Iris pigment epithelial cell (primary cell): ENCODE results near the gene MAP3K2.
"Not testable (repeated sequence)": the region's sequence is repeated elsewhere in the genome, so short reads cannot be mapped to it uniquely, and the experiment has no call there.

Experiments
- DNase-seq: peaks from one replicate; pipeline ENCODE4 v3.0.0-alpha.2; 2011; ENCODE audit warnings: low read depth

MAP3K2 gene

GRCh38 chr2:127421116-127421800, 33.5 kb upstream of the MAP3K2 start:
- no peak for DNase-seq

- DNase-seq = no peak
Measured at GRCh38 chr2:127420039-127420864, 32.5 kb upstream of the MAP3K2 start.

DNA sequence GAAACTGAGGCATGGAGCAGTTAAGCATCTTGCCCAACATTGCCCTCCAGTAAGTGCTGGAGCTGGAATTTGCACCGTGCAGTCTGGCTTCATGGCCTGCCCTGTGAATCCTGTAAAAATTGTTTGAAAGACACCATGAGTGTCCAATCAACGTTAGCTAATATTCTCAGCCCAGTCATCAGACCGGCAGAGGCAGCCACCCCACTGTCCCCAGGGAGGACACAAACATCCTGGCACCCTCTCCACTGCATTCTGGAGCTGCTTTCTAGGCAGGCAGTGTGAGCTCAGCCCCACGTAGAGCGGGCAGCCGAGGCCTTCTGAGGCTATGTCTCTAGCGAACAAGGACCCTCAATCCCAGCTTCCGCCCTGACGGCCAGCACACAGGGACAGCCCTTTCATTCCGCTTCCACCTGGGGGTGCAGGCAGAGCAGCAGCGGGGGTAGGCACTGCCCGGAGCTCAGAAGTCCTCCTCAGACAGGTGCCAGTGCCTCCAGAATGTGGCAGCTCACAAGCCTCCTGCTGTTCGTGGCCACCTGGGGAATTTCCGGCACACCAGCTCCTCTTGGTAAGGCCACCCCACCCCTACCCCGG, 31.8 kb upstream of the MAP3K2 start:
- no peak for DNase-seq

- DNase-seq = no peak
Measured at GRCh38 chr2:127419112-127419430, 31.3 kb upstream of the MAP3K2 start.

DNA sequence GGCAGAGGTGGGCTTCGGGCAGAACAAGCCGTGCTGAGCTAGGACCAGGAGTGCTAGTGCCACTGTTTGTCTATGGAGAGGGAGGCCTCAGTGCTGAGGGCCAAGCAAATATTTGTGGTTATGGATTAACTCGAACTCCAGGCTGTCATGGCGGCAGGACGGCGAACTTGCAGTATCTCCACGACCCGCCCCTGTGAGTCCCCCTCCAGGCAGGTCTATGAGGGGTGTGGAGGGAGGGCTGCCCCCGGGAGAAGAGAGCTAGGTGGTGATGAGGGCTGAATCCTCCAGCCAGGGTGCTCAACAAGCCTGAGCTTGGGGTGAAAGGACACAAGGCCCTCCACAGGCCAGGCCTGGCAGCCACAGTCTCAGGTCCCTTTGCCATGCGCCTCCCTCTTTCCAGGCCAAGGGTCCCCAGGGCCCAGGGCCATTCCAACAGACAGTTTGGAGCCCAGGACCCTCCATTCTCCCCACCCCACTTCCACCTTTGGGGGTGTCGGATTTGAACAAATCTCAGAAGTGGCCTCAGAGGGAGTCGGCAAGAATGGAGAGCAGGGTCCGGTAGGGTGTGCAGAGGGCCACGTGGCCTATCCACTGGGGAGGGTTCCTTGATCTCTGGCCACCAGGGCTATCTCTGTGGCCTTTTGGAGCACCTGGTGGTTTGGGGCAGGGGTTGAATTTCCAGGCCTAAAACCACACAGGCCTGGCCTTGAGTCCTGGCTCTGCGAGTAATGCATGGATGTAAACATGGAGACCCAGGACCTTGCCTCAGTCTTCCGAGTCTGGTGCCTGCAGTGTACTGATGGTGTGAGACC, 30.7 kb upstream of the MAP3K2 start, which contains the start of gene PROC:
Gene PROC, plus strand, starts transcription at position 128 of the 812 bp plus-strand sequence. CDS start 1,516 bp downstream, outside the sequence.
- DNase-seq = no peak

DNA sequence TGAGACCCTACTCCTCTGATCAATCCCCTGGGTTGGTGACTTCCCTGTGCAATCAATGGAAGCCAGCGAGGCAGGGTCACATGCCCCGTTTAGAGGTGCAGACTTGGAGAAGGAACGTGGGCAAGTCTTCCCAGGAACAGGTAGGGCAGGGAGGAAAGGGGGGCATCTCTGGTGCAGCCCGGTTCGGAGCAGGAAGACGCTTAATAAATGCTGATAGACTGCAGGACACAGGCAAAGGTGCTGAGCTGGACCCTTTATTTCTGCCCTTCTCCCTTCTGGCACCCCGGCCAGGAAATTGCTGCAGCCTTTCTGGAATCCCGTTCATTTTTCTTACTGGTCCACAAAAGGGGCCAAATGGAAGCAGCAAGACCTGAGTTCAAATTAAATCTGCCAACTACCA, 29.6 kb upstream of the MAP3K2 start:
- DNase-seq = no peak

DNA sequence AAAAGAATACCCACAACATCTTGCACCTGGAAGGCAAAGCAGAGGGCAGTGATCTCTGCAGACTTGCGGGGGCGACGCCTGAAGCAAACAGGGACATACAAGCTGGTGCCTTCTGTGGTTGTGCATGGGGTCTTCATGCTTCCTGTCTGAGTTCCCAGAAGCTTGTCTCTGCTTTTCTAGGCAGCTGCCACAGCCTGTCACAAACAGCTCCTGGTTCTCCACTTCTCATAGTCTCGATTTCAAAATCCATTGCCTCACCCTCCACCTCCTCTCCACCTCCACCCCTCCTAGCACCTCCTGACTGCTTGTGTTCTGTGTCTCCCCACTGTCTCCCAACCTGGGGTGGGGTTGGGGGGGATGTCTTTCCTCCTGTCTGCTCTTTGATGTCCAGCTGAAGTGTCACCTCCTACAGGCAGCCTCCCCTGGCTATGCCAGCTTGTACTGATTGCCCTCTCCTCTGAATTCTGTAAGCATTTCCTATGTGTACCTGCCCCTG, 28.8 kb upstream of the MAP3K2 start:
- DNase-seq = no peak

DNA sequence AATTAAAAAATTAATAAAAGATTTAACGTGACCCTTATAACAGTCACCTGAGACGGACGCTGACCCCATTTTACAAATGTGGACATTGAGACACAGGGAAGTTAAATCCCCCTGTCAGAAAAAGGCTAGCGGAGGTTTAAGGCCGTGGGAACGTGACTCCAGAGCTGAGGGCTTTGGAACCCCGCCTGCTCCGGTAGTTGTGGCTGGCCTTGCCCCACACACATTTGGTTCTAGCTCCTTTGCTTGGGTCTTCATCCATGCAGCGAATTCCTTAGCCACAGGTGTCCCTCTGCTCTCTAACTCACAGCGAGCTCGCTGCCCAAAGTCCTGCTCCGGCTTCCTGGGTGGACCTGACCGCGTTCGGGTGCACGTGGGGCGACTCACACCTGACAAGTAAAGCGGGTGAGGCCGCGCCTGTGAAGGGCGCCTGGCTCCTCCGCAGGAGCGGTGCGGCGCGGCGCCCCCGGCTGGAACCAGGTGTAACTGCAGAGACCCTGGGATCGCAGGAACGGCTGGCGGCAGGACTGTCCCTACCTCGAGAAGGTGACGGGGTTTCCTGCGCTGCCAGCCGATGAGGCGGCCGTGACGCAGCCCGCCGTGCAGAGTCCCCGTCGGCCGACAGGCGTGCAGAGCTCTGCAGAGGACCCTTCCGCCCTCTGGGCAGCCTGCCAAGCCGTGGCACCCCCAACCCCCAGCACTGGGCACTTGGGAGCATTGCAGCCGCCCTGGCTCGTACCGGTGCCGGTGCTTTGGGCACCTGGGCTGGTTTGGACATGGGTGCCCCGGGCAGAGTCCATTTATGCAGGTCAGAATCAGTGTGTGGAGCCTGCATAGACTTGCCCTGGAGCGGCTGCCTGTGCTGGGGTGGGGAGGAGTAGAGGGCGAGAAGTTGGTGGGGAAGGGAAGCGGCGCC, 28.1 kb upstream of the MAP3K2 start:
- peak; percentile 30 for DNase-seq

- DNase-seq = no peak
Measured at GRCh38 chr2:127414638-127415592, 27.1 kb upstream of the MAP3K2 start.

DNA sequence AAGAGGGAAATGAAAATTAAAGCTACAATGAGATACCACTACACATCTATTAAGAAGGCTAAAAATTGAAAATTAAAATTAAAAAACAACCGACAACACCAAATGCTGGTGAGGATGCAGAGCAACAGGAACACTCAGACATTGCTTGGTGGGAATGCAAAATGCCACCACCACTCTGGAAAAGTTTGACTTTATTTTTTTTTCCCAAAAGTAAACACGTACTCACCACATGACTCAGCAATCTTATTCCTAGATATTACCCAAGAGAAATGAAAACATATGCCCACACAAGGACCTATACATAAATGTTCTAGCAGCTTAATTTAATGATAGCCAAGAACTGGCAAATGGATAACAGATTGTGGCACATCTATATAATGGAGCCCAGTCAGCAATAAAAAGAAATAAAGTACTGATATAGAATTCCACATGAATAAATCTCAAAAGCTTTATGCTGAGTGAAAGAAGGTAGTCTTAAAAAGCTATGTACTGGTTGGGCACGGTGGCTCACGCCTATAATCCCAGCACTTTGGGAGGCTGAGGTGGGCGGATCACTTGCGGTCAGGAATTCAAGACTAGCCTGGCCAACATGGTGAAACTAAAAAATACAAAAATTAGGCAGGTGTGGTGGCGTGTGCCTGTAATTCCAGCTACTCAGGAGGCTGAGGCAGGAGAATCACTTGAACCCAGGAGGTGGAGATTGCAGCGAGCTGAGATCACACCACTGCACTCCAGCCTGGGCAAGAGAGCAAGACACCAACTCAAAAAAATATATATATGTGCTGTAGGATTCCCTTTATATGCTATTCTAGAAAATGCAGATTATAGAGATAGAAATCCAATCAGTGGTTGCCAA, 26.2 kb upstream of the MAP3K2 start:
- DNase-seq = peak; percentile 67

GRCh38 chr2:127413200-127413599, 25.4 kb upstream of the MAP3K2 start:
- DNase-seq = no peak

DNA sequence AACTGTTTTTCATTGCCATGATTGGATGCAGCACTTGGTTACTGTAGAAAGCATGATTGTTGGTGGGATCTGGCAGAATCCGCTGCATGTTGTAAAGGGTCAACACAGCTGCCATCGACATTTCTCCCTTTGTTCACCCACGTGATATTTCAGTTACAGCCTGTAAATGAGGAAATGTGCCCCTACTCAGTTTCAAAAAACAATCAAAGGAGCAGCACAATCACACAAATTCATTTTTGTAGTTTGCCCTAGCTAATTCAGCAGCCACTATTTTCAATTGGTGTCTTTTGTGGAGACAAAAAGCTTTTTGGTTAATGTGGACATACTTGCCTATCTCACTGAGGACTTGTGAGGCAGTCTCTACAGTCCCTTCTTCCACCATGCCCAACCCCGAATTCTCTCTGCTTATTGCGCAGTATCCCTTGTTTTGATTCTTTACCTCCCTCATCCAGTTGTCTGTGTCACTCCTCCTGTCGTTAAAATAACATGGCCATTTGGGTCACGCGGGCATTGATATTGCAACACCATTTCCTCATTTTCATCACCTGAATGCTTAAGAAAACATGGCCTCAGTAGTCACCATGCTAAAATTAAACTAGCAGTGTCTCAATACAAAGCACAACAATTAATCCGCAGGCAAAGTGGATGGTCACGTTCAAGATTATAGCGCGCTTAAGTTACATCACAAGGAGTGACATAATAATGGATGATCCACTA, 24.0 kb upstream of the MAP3K2 start:
- no peak for DNase-seq

DNA sequence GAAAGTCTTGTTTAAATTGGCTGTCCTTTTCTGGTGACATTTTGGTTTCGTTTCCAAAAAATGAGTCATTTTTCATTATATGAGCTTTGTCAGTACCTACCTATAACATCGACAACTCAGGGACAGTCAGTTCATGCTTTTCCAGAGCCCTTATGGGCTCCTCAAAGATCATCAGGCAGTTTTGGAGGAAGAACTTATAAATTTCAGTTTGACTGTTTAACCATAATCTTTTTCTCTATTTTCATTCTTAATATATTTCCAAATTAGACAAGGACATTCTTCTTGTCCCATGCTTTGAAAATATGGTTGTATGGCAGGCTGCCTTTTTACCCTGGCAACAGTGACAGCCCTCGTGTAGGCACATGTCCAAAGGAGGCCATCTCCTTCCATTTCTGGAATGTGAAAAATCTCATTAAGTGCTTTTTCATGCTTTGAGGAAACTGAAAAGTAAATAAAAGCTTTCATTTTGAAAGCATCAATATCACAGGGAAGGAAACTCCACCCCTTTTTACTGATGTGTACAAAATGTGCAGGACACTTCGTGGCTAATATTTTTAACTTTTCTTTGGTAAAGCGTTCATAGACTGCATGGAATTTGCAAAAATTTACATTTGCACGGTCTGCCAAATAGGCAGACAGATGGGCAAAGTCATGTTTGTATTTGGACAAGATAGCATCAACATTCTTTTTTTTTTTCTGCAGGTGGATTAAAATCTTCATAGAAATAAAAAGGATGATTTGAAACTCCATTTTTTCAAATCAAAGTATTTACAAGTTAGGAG, 23.3 kb upstream of the MAP3K2 start:
- DNase-seq = peak; percentile 70

GRCh38 chr2:127409716-127410115, 21.9 kb upstream of the MAP3K2 start:
- not testable (repeated sequence) for DNase-seq

DNA sequence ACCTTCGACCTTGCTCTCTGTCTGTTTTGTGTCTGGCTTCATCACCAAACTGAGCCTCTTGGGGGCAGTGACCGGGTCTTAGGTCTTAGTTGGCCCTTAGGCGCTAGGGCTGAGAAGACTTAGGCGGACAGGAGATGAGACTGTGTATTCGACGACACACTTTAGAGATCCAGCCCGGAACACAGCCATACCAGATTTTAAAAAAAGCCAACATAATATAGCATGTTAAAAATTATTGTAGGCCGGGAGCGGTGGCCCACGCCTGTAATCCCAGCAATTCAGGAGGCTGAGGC, 21.0 kb upstream of the MAP3K2 start:
- DNase-seq = no peak

DNA sequence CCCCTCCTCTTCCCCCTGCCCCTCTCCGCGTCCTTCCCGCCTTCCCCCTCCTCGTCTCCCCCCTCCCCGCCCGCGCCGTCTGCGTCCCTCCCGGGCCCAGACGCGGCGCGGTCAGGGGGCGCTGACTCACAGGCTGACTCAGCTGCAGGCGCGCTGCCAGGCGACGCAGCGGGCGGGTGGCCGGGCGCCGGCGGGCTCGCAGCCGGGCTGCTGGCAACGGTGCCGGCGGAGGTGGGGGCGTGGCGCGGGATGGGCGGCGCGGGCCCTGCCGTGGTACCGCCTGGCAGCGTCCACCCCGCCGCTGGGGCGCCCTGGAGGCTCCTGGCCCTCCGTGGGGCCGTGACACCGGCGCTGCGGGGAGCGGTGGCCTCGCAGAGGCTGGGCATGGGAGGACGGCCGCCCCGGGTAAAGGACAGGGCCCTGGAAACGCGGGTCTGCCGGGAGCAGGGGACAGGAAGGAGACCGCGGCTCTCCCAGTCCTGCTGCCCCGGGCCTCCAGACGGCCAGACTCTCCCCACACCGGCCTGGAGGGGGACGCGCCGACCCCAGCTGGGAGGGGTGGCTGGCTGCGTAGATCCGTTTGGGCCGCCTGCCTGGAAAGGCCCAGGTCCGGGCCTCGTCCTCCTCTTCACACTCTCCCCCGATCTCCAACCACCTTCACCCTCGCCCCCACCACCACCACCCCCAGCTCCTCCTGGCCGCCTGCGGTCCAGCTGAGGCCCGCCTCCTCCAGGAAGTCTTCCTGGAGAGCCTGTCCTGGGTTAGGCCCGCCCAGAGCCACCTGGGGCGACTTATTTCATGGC, 20.4 kb upstream of the MAP3K2 start:
- peak; percentile 85 for DNase-seq

DNA sequence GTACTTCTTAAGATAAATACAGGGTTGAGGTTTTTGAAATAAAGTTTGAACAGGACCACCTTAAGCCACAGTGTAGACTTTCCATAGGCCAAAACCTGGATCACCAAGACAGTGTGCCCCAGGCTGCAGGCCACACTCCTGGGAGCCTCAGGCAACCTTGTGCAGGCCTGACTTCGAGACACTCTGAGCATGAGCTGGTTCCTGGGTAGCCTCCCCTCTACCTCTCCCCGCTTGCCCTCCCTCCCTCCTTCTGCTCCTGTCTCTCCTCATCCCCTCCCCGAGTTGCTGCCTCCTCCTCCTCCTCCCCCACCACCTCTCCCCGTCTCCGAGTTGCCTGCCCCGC, 19.9 kb upstream of the MAP3K2 start:
- DNase-seq = no peak
